SK-N-MC (cell line): Measurements from ENCODE around the gene AKAP13.

ENCODE experiments used
- EZH2 ChIP-seq: fragments of 200-600 bp; sonication (generic); IDR thresholded peaks from one replicate; pipeline ENCODE4 v1.6.1; 2017; ENCODE audit warnings: antibody characterized with exemption
- POLR2AphosphoS5 ChIP-seq: IDR thresholded peaks from 2 replicates; pipeline ENCODE4 v1.6.1; 2012; ENCODE audit warnings: mild to moderate bottlenecking, low read depth, low read length, borderline replicate concordance

DNA sequence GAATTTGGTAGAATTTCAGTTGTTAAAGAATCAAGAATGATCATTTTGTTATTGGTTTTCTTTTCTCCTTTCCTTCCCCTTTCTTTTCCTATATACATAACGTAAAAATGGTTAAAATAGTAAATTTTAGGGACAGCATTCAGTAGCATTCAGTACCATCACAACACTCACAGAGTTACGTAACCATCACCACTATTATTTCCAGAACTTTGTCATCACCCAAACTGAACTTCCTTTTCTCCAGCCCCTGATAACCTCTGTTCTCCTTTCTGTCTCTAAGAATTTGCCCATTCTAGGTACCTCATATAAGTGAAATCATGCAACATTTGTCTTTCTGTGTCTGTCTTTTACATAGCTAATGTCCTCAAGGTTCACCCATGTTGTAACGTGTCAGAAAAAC, 165.3 kb downstream of the AKAP13 start:
- TF ChIP-seq EZH2 (no peak), POLR2AphosphoS5 (no peak)
